Pulmonary artery endothelial cell (primary cell): ENCODE data around the gene BGN. TPM values are rescaled to one million over a fixed set of nuclear protein-coding genes. Genes with fewer than 3 reads are reported as not detected.

ENCODE experiments used
- total RNA-seq: library from RNA; depleted of rRNA; stranded (reverse); fragments of >200 nt; gene quantifications from 2 replicates; pipeline ENCODE4 v1.2.3, GENCODE V29; 2014

The BGN gene
- total RNA-seq, 1 donor from 2014 or later = 22.9 TPM

Other genes with a start within 250 kb of the BGN start
- gene PNMA6F, start 173.2 kb upstream of the BGN start, total RNA-seq = not detected in 2 replicates
- 5.1 and 5.9 TPM in 2 replicates for gene ZNF275, start 160.8 kb upstream of the BGN start, total RNA-seq
- gene PNMA6E, start 93.6 kb upstream of the BGN start, total RNA-seq = not detected in 2 replicates
- 1.1 and 1.6 TPM in 2 replicates for gene ZFP92, start 83.5 kb upstream of the BGN start, total RNA-seq
- 0.73 and 1.0 TPM in 2 replicates for gene TREX2, start 48.9 kb upstream of the BGN start, total RNA-seq
- 25.3 and 32.1 TPM in 2 replicates for gene HAUS7, start 24.4 kb upstream of the BGN start, total RNA-seq
- 0.11 TPM in 1 of 2 replicates, not detected in the other for gene ATP2B3, start 22.7 kb downstream of the BGN start, total RNA-seq
- gene CCNQ, start 104.2 kb downstream of the BGN start, total RNA-seq = 40.4 and 49.2 TPM in 2 replicates
- gene DUSP9, start 152.2 kb downstream of the BGN start, total RNA-seq = 0.04 and 0.26 TPM in 2 replicates
- gene PNCK, start 178.8 kb downstream of the BGN start, total RNA-seq = not detected in 2 replicates
- gene SLC6A8, start 192.9 kb downstream of the BGN start, total RNA-seq = 8.6 and 15.9 TPM in 2 replicates
- 304 and 323 TPM in 2 replicates for gene BCAP31, start 229.4 kb downstream of the BGN start, total RNA-seq
- gene ABCD1, start 229.9 kb downstream of the BGN start, total RNA-seq = 9.5 and 9.6 TPM in 2 replicates